ENCODE results near the gene MEG3.

DNA sequence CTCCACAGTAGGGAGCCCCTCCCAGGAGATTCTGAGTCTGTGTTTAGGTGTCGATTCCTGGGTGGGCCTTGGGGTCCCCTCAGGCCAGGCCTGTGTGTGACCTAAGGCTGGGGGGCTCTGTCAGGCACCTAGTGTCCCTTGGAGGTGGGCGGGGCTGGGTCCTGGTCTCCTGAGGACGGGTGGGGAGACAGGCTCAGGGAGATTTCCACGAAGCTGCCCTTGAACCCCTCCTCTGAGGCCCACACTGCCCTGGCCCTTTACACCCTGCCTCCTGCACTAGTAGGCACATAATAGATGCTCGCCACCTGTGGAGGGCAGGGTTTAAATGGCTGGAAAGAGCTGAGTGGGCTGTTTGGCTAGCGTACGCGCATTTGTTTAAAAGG lies 32.9 kb downstream of the MEG3 start:
- TF ChIP-seq, protein P1, sequence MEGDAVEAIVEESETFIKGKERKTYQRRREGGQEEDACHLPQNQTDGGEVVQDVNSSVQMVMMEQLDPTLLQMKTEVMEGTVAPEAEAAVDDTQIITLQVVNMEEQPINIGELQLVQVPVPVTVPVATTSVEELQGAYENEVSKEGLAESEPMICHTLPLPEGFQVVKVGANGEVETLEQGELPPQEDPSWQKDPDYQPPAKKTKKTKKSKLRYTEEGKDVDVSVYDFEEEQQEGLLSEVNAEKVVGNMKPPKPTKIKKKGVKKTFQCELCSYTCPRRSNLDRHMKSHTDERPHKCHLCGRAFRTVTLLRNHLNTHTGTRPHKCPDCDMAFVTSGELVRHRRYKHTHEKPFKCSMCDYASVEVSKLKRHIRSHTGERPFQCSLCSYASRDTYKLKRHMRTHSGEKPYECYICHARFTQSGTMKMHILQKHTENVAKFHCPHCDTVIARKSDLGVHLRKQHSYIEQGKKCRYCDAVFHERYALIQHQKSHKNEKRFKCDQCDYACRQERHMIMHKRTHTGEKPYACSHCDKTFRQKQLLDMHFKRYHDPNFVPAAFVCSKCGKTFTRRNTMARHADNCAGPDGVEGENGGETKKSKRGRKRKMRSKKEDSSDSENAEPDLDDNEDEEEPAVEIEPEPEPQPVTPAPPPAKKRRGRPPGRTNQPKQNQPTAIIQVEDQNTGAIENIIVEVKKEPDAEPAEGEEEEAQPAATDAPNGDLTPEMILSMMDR (conservative IDR thresholded peaks at IDR 0.05; ENCODE audit: low read depth, low read length) = no peak
- TF ChIP-seq POLR2A (IDR thresholded peaks at IDR 0.05; ENCODE audit: low read depth, low read length) (no peak), MAFK (IDR thresholded peaks at IDR 0.05; ENCODE audit: low read depth, low read length) (no peak), RAD21 (IDR thresholded peaks at IDR 0.05; ENCODE audit: low read length) (no peak), RCOR1 (IDR thresholded peaks at IDR 0.05; ENCODE audit: insufficient replicate concordance, low read length) (no peak), MXI1 (IDR thresholded peaks at IDR 0.05; ENCODE audit: borderline replicate concordance, low read depth, low read length) (no peak), CEBPB (IDR thresholded peaks at IDR 0.05; ENCODE audit: low read depth, low read length) (no peak), CHD1 (IDR thresholded peaks at IDR 0.05; ENCODE audit: low read depth, low read length) (no peak)
